Measurements from ENCODE around the gene CPLANE1.

Gene CPLANE1

DNA sequence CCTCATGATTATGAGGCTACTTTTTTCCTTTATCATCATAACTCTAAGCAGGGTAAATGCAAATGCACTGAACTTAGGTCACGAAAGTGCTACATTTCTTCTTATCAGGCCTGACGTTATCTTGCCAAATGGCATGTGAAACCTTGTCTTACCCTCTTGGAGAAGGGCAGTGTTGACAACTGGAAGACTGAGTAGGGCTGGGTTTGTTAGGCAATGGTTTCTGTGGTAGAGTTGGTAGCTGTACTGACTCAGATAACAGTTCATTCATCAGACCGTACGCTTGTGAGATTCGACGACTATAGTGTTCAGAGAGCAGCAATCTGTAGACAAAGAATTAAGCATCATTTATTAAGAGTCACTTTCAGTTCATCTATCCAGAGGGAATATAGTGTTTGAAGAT lies 127.7 kb downstream of the CPLANE1 start:
- H3K79me1 ChIP-seq (ENCODE audit: low read length), result no peaks in the 10 kb centered on the region
- no peak overlapping the region for H2BK120ac ChIP-seq (ENCODE audit: low read depth, low read length)
- H3K56ac ChIP-seq (ENCODE audit: low read length), result no peak overlapping the region
- no CpG with 5 or more reads among the region's 6 CpGs for WGBS (ENCODE audit: extremely low coverage, insufficient coverage, low lambda C conversion rate)
- no peak overlapping the region for H4K8ac ChIP-seq (ENCODE audit: low read depth, low read length)
- H2AK5ac ChIP-seq (ENCODE audit: low read length), result no peak overlapping the region
- H2BK15ac ChIP-seq (replicated peaks; ENCODE audit: low read depth), result no peak overlapping the region
- H3K4me1 ChIP-seq (ENCODE audit: control insufficient read depth, low read depth, low read length), result no peaks in the 10 kb centered on the region
- H3K36me3 ChIP-seq (ENCODE audit: control insufficient read depth, insufficient read depth, low read length), result no peaks in the 10 kb centered on the region
- H2BK5ac ChIP-seq (ENCODE audit: low read length), result no peak overlapping the region
- H3K27me3 ChIP-seq (ENCODE audit: insufficient read depth, low read length, poor library complexity), result no peaks in the 10 kb centered on the region
- no peak overlapping the region for H3K4ac ChIP-seq (ENCODE audit: low read depth, low read length)
- H3K9ac ChIP-seq (ENCODE audit: low read length), result no peak overlapping the region
- no peak overlapping the region for H3K4me2 ChIP-seq (ENCODE audit: low read length)
- H3K4me3 ChIP-seq (ENCODE audit: low read length), result no peak overlapping the region
- H3K79me2 ChIP-seq (ENCODE audit: control insufficient read depth, insufficient read depth, low read length), result no peaks in the 10 kb centered on the region
- H3K18ac ChIP-seq (ENCODE audit: low read length), result no peak overlapping the region
- no peak overlapping the region for H3K23ac ChIP-seq (ENCODE audit: low read length)
- H4K5ac ChIP-seq (ENCODE audit: low read length), result no peak overlapping the region
- H3K27ac ChIP-seq (ENCODE audit: low read depth, low read length), result no peak overlapping the region
- peak; percentile 64 for DNase-seq

GRCh38 chr5:37121027-37121426 lies 128.1 kb downstream of the CPLANE1 start:
- Histone ChIP-seq H2BK15ac (replicated peaks; ENCODE audit: low read depth) (no peak overlapping the region), H3K27ac (ENCODE audit: low read depth, low read length) (no peak overlapping the region), H3K27me3 (ENCODE audit: insufficient read depth, low read length, poor library complexity) (no peaks in the 10 kb centered on the region), H4K5ac (ENCODE audit: low read length) (no peak overlapping the region), H2BK5ac (ENCODE audit: low read length) (no peak overlapping the region), H3K4me2 (ENCODE audit: low read length) (no peak overlapping the region), H2BK120ac (ENCODE audit: low read depth, low read length) (no peak overlapping the region), H3K18ac (ENCODE audit: low read length) (no peak overlapping the region), H3K9ac (ENCODE audit: low read length) (no peak overlapping the region), H3K79me2 (ENCODE audit: control insufficient read depth, insufficient read depth, low read length) (no peaks in the 10 kb centered on the region), H3K4ac (ENCODE audit: low read depth, low read length) (no peak overlapping the region), H3K4me1 (ENCODE audit: control insufficient read depth, low read depth, low read length) (no peaks in the 10 kb centered on the region), H3K56ac (ENCODE audit: low read length) (no peak overlapping the region), H4K8ac (ENCODE audit: low read depth, low read length) (no peak overlapping the region), H3K4me3 (ENCODE audit: low read length) (no peak overlapping the region), H3K36me3 (ENCODE audit: control insufficient read depth, insufficient read depth, low read length) (no peaks in the 10 kb centered on the region), H2AK5ac (ENCODE audit: low read length) (no peak overlapping the region), H3K23ac (ENCODE audit: low read length) (no peak overlapping the region), H3K79me1 (ENCODE audit: low read length) (no peaks in the 10 kb centered on the region)
- no CpG with 5 or more reads among the region's 1 CpG for WGBS (ENCODE audit: extremely low coverage, insufficient coverage, low lambda C conversion rate)
- DNase-seq, result no peak

- Histone ChIP-seq H3K56ac (ENCODE audit: low read length) (no peak overlapping the region), H3K4me2 (ENCODE audit: low read length) (no peak overlapping the region), H4K8ac (ENCODE audit: low read depth, low read length) (no peak overlapping the region), H3K4me3 (ENCODE audit: low read length) (no peak overlapping the region), H4K5ac (ENCODE audit: low read length) (no peak overlapping the region), H2BK5ac (ENCODE audit: low read length) (no peak overlapping the region), H3K4ac (ENCODE audit: low read depth, low read length) (no peak overlapping the region), H3K36me3 (ENCODE audit: control insufficient read depth, insufficient read depth, low read length) (no peaks in the 10 kb centered on the region), H3K18ac (ENCODE audit: low read length) (no peak overlapping the region), H2AK5ac (ENCODE audit: low read length) (no peak overlapping the region), H3K27me3 (ENCODE audit: insufficient read depth, low read length, poor library complexity) (no peaks in the 10 kb centered on the region), H3K4me1 (ENCODE audit: control insufficient read depth, low read depth, low read length) (no peaks in the 10 kb centered on the region), H3K79me1 (ENCODE audit: low read length) (no peaks in the 10 kb centered on the region), H3K9ac (ENCODE audit: low read length) (no peak overlapping the region), H3K79me2 (ENCODE audit: control insufficient read depth, insufficient read depth, low read length) (no peaks in the 10 kb centered on the region), H2BK15ac (replicated peaks; ENCODE audit: low read depth) (no peak overlapping the region), H3K23ac (ENCODE audit: low read length) (no peak overlapping the region), H2BK120ac (ENCODE audit: low read depth, low read length) (no peak overlapping the region), H3K27ac (ENCODE audit: low read depth, low read length) (no peak overlapping the region)
- WGBS (ENCODE audit: extremely low coverage, insufficient coverage, low lambda C conversion rate), result no CpG with 5 or more reads among the region's 5 CpGs
- DNase-seq, result no peak
These were observed 128.9 kb downstream of the CPLANE1 start for GRCh38 chr5:37120270-37120669.

DNA sequence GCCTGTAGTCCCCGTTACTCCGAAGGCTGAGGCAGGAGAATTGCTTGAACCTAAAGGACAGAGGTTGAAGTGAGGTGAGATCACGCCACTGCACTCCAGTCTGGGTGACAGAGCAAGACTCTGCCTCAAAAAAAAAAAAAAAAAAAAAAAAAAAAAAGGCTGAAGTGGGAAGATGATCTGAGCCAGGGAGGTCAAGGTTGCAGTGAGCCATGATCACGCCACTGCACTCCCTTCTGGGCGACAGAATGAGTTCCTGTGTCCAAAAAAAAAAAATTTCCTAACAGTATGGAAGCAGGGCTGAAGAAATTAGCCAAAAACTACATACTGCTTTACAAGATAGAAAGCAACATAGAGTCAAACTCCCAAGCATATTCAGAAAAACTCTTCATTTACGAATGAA lies 132.8 kb downstream of the CPLANE1 start:
- no peak overlapping the region for H3K9ac ChIP-seq (ENCODE audit: low read length)
- no peak overlapping the region for H2BK15ac ChIP-seq (replicated peaks; ENCODE audit: low read depth)
- H4K8ac ChIP-seq (ENCODE audit: low read depth, low read length), result no peak overlapping the region
- no peak for DNase-seq
- no peak overlapping the region for H3K4me2 ChIP-seq (ENCODE audit: low read length)
- H3K18ac ChIP-seq (ENCODE audit: low read length), result no peak overlapping the region
- H3K4me1 ChIP-seq (ENCODE audit: control insufficient read depth, low read depth, low read length), result no peaks in the 10 kb centered on the region
- H4K5ac ChIP-seq (ENCODE audit: low read length), result no peak overlapping the region
- H3K79me1 ChIP-seq (ENCODE audit: low read length), result no peaks in the 10 kb centered on the region
- no peak overlapping the region for H3K27ac ChIP-seq (ENCODE audit: low read depth, low read length)
- H3K36me3 ChIP-seq (ENCODE audit: control insufficient read depth, insufficient read depth, low read length), result no peaks in the 10 kb centered on the region
- H2BK120ac ChIP-seq (ENCODE audit: low read depth, low read length), result no peak overlapping the region
- no peak overlapping the region for H3K23ac ChIP-seq (ENCODE audit: low read length)
- H3K79me2 ChIP-seq (ENCODE audit: control insufficient read depth, insufficient read depth, low read length), result no peaks in the 10 kb centered on the region
- H2BK5ac ChIP-seq (ENCODE audit: low read length), result no peak overlapping the region
- no peaks in the 10 kb centered on the region for H3K27me3 ChIP-seq (ENCODE audit: insufficient read depth, low read length, poor library complexity)
- no peak overlapping the region for H3K4me3 ChIP-seq (ENCODE audit: low read length)
- no CpG with 5 or more reads among the region's 6 CpGs for WGBS (ENCODE audit: extremely low coverage, insufficient coverage, low lambda C conversion rate)
- H3K4ac ChIP-seq (ENCODE audit: low read depth, low read length), result no peak overlapping the region
- no peak overlapping the region for H3K56ac ChIP-seq (ENCODE audit: low read length)
- H2AK5ac ChIP-seq (ENCODE audit: low read length), result no peak overlapping the region

- WGBS (ENCODE audit: extremely low coverage, insufficient coverage, low lambda C conversion rate), result no CpG with 5 or more reads among the region's 3 CpGs
These were observed 136.7 kb downstream of the CPLANE1 start for GRCh38 chr5:37112383-37112991.

More at GRCh38 chr5:37112383-37112991, 136.7 kb downstream of the CPLANE1 start:
- H2BK120ac ChIP-seq (ENCODE audit: low read depth, low read length), result no peak overlapping the region
- no peaks in the 10 kb centered on the region for H3K79me2 ChIP-seq (ENCODE audit: control insufficient read depth, insufficient read depth, low read length)
- no peak overlapping the region for H4K5ac ChIP-seq (ENCODE audit: low read length)
- H2BK15ac ChIP-seq (replicated peaks; ENCODE audit: low read depth), result no peak overlapping the region
- H3K9ac ChIP-seq (ENCODE audit: low read length), result no peak overlapping the region
- H3K4me2 ChIP-seq (ENCODE audit: low read length), result no peak overlapping the region
- no peaks in the 10 kb centered on the region for H3K4me1 ChIP-seq (ENCODE audit: control insufficient read depth, low read depth, low read length)
- no peak overlapping the region for H3K23ac ChIP-seq (ENCODE audit: low read length)
- no peak overlapping the region for H3K4me3 ChIP-seq (ENCODE audit: low read length)
- no peak overlapping the region for H2BK5ac ChIP-seq (ENCODE audit: low read length)
- H4K8ac ChIP-seq (ENCODE audit: low read depth, low read length), result no peak overlapping the region
- no peak overlapping the region for H2AK5ac ChIP-seq (ENCODE audit: low read length)
- H3K27ac ChIP-seq (ENCODE audit: low read depth, low read length), result no peak overlapping the region
- H3K36me3 ChIP-seq (ENCODE audit: control insufficient read depth, insufficient read depth, low read length), result no peaks in the 10 kb centered on the region
- DNase-seq, result no peak
- H3K4ac ChIP-seq (ENCODE audit: low read depth, low read length), result no peak overlapping the region
- H3K18ac ChIP-seq (ENCODE audit: low read length), result no peak overlapping the region
- H3K27me3 ChIP-seq (ENCODE audit: insufficient read depth, low read length, poor library complexity), result no peaks in the 10 kb centered on the region
- no peak overlapping the region for H3K56ac ChIP-seq (ENCODE audit: low read length)
- H3K79me1 ChIP-seq (ENCODE audit: low read length), result no peaks in the 10 kb centered on the region
